ENCODE data around the gene KRT15. TPM values are rescaled to one million over a fixed set of nuclear protein-coding genes. Genes with fewer than 3 reads are reported as not detected.
A peak's percentile ranks its signal among the peaks of the same experiment; 100 is the strongest.

KRT15 gene
- polyA plus RNA-seq, 6 donors from 2014 or later = not detected

- no peak for DNase-seq
- Mint-ChIP-seq H3K4me1 (peaks cover 13 to 23% (median 20%) of the 10 kb centered on the region in 3 donors), H3K27ac (no peak overlapping the region), H3K4me3 (no peak overlapping the region), H3K36me3 (peaks cover 0 to under 1% of the 10 kb centered on the region in 2 donors), H3K27me3 (peaks cover 44 to 94% (median 82%) of the 10 kb centered on the region in 3 donors), H3K9me3 (peaks cover 0 to 4% (median 0%) of the 10 kb centered on the region in 7 donors)
- no peak for ATAC-seq (ENCODE audit: low read depth in 2 of 2)
These were observed 11.7 kb upstream of the KRT15 start for GRCh38 chr17:41530062-41531048.

- H3K9me3 Mint-ChIP-seq = peaks cover 0 to 4% (median 0%) of the 10 kb centered on the region in 7 donors
- peaks cover 13 to 23% (median 20%) of the 10 kb centered on the region in 3 donors for H3K4me1 Mint-ChIP-seq
- no peak overlapping the region for H3K27ac Mint-ChIP-seq
- peaks cover 46 to 92% (median 74%) of the 10 kb centered on the region in 3 donors for H3K27me3 Mint-ChIP-seq
- no peaks in the 10 kb centered on the region for H3K36me3 Mint-ChIP-seq
- peak overlapping the region in 4 of 8 donors; percentile 25 to 83 (median 53) for H3K4me3 Mint-ChIP-seq
- no peak for ATAC-seq (ENCODE audit: low read depth in 2 of 2)
- no peak for DNase-seq
These were observed 10.8 kb upstream of the KRT15 start for GRCh38 chr17:41529491-41529915.

DNA sequence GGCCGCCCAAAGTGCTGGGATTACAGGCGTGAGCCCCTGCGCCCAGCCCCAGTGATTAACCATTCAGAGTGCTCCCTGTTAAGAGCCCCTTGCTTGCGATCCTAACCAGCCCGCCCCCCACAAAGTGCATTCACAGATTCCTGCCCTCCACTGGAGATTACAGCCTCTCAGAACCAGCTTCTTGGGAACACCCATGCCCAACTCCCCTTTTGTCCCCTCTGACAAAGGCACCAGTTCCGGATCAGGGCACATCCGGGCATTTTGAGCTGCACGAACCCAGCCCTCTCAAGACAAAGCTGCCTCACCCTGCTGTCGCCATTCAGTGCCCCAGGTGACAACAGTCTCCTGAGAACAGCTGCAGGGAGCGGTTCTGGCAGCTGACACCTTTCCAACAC lies 10.3 kb upstream of the KRT15 start:
- H3K27me3 Mint-ChIP-seq = peaks cover 42 to 93% (median 73%) of the 10 kb centered on the region in 3 donors
- H3K27ac Mint-ChIP-seq = no peak overlapping the region
- H3K4me1 Mint-ChIP-seq = peaks cover 13 to 23% (median 20%) of the 10 kb centered on the region in 3 donors
- peaks cover 0 to 4% (median 0%) of the 10 kb centered on the region in 7 donors for H3K9me3 Mint-ChIP-seq
- peak overlapping the region in 6 of 8 donors; percentile 38 to 86 (median 74) for H3K4me3 Mint-ChIP-seq
- DNase-seq = no peak
- no peak for ATAC-seq (ENCODE audit: low read depth in 2 of 2)
- H3K36me3 Mint-ChIP-seq = no peaks in the 10 kb centered on the region

DNA sequence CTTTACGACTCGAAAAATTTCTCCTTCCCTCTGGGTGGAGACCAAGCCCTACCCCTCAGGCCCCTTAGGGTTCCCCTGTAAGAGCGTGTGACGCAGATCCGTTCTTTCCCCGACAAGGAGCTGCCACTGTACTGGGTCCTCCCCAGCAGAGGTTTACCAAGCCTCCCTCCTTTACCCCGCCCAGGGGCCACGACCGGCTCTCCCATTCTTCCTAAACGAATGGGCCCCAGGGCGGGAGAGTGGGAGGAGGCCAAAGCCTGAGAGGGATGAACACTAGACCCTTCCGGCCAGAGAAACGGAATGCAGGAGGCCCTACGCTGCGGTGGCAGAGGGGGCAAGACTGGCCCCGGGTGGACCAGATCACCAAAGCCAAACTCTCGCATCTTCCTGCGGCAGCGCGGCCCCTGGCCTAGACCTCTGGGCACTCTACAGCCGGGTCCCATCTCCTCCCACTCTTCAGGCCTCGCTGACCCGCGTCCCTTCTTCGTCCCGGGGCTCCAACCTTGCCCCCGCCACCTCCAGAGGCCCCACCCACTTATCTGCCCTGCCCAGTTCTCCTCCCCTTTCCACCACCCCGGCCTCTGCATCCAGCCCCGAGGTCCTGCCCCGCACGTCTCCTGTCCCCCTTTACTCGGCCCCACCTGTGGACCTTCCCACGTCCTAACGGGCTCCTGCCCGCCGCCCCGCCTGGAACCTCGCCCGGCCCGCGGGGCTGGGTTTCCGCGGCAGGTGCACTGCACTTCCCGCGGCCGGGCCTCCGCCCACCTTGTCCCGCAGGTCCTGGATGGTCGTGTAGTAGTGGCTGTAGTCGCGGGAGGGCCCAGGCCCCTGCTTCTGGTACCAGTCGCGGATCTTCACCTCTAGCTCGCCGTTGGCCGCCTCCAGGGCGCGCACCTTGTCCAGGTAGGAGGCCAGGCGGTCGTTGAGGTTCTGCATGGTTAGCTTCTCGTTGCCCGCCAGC lies 8.7 kb upstream of the KRT15 start:
- ATAC-seq (ENCODE audit: low read depth in 2 of 2) (peak; percentile 28 to 49), DNase-seq (no peak)
- Mint-ChIP-seq H3K27me3 (peaks cover 46 to 87% (median 59%) of the 10 kb centered on the region in 3 donors), H3K36me3 (no peaks in the 10 kb centered on the region), H3K4me1 (peaks cover 13 to 23% (median 20%) of the 10 kb centered on the region in 3 donors), H3K27ac (no peak overlapping the region), H3K9me3 (peaks cover 0 to 4% (median 0%) of the 10 kb centered on the region in 7 donors), H3K4me3 (peak overlapping the region; percentile 15 to 85 (median 58))

GRCh38 chr17:41524261-41524660 lies 5.6 kb upstream of the KRT15 start:
- Mint-ChIP-seq H3K4me3 (no peak overlapping the region), H3K36me3 (no peaks in the 10 kb centered on the region), H3K4me1 (peaks cover 11 to 22% (median 16%) of the 10 kb centered on the region in 3 donors), H3K27me3 (peaks cover 26 to 78% (median 40%) of the 10 kb centered on the region in 3 donors), H3K9me3 (peaks cover 0 to 4% (median 0%) of the 10 kb centered on the region in 7 donors), H3K27ac (no peak overlapping the region)
- no peak for DNase-seq
- no peak for ATAC-seq (ENCODE audit: low read depth in 2 of 2)

DNA sequence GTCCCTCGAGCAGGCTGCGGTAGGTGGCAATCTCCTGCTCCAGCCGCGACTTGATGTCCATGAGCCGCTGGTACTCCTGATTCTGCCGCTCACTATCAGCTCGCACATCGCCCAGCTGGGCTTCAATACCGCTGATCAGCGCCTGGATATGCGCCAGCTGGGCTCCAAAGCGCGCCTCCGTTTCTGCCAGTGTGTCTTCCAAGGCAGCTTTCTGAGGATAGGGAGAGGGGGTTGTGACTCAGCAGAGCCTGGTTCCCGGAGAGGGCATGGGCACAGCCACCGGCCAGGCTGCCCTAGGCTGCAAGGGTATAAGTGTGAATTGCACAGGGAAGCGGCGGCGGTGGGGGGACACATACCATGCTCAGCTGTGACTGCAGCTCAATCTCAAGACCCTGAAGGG lies 5.1 kb upstream of the KRT15 start:
- Mint-ChIP-seq H3K36me3 (no peaks in the 10 kb centered on the region), H3K27ac (peak overlapping the region in 1 of 6 donors; percentile 81), H3K9me3 (peaks cover 0 to 4% (median 0%) of the 10 kb centered on the region in 7 donors), H3K4me1 (peaks cover 8 to 18% (median 11%) of the 10 kb centered on the region in 3 donors), H3K27me3 (peaks cover 22 to 78% (median 40%) of the 10 kb centered on the region in 3 donors), H3K4me3 (peak overlapping the region in 1 of 8 donors; percentile 22)
- DNase-seq (no peak), ATAC-seq (ENCODE audit: low read depth in 2 of 2) (no peak)

DNA sequence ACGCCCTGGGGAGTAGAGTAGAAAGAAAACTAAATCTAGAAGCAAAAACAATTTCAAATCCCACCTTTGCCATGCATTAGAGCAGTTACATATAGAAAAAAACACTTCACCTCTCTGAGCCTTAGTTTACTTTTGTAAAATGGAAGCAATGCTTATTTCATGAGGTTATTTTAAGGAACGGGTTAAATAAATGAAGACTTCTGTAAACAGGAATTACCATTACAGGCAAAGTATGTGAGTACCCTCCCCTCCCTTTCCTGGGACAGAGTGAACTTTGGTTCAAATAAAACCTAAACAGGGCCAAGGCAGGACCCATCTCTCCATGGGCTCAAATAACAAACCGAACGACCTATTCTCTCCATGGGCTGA lies 4.5 kb upstream of the KRT15 start:
- H3K4me1 Mint-ChIP-seq = peaks cover 4 to 12% (median 7%) of the 10 kb centered on the region in 3 donors
- DNase-seq (no peak), ATAC-seq (ENCODE audit: low read depth in 2 of 2) (no peak)
- peaks cover 0 to 4% (median 0%) of the 10 kb centered on the region in 7 donors for H3K9me3 Mint-ChIP-seq
- no peak overlapping the region for H3K27ac Mint-ChIP-seq
- H3K27me3 Mint-ChIP-seq = peaks cover 22 to 78% (median 39%) of the 10 kb centered on the region in 3 donors
- H3K36me3 Mint-ChIP-seq = no peaks in the 10 kb centered on the region
- H3K4me3 Mint-ChIP-seq = no peak overlapping the region

- Mint-ChIP-seq H3K9me3 (peaks cover 0 to 4% (median 0%) of the 10 kb centered on the region in 7 donors), H3K27me3 (peaks cover 22 to 73% (median 35%) of the 10 kb centered on the region in 3 donors), H3K4me3 (no peak overlapping the region), H3K4me1 (peaks cover 4 to 7% (median 7%) of the 10 kb centered on the region in 3 donors), H3K36me3 (no peaks in the 10 kb centered on the region), H3K27ac (no peak overlapping the region)
- DNase-seq (no peak), ATAC-seq (ENCODE audit: low read depth in 2 of 2) (no peak)
These were observed 3.9 kb upstream of the KRT15 start for GRCh38 chr17:41522301-41523224.

DNA sequence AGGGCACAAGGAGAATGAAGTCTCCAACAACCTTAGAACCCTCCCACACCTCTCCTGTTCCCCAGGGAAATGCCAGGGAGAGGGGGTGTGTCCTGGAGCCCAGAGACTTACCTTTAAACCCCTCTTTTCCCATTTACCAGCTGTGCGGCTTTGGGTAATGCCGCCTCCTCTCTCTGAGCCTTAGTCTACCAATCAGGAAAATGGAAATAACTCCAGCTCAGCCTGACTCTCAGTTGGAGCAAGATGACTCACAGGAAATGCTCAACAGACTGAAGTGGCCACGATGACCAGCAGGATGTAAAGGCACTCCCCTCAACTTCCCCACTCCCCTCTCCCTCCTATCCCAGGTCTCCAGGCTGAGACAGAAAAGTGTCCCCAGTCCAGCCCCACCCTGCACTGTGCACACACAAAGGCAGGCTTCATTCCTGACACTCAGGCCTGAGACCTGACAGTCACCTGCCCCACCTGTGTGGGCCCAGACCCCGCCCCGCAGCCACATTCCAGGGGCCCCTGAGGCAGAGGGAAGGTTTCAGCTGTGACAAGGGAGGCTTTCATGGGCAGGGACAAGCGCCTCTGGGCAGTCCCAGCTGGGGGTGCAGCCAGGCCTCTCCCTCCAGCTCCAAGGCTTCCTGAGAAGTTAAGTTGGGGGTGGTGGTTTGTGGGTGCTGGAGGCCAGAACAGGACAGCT lies 3.0 kb upstream of the KRT15 start:
- H3K27ac Mint-ChIP-seq = no peak overlapping the region
- ATAC-seq (ENCODE audit: low read depth in 2 of 2) = no peak
- no peak for DNase-seq
- H3K27me3 Mint-ChIP-seq = peaks cover 22 to 72% (median 34%) of the 10 kb centered on the region in 3 donors
- H3K9me3 Mint-ChIP-seq = peaks cover 0 to under 1% (median 0%) of the 10 kb centered on the region in 7 donors
- H3K4me1 Mint-ChIP-seq = no peaks in the 10 kb centered on the region
- no peaks in the 10 kb centered on the region for H3K36me3 Mint-ChIP-seq
- H3K4me3 Mint-ChIP-seq = no peak overlapping the region

DNA sequence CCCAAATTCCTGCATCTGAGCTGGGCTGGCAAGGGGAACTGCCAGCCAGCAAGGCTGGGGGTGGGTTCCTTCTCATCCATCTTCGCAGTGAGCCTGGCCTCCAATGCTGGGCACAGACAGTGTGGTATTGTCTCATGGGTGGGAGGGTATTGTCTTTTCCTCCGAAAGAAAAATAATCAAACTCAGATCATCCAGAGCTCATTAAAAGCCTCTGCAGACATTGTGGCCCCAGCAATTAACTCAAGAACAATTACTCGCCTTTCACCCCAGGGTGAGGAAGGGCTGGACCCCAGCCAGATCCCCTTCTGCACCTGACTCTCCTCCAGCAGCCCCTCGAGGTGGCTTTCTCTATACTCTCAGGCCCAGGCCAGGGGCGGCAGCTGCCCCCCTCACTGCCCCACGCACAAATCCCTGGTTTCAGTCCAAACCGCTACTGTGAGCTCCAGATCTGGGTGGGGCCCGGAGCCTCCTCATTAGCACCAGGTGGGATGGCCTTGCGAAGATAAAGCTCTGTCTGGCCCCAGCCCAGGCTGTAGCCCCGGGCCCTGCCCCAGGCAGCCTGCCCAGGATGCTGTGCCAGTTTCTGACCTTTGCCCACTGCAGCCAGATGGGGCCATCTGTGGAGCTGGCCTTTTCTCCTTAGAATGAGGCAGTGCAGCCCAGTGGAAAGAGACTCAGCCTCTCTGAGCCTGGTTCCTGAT lies 2.3 kb upstream of the KRT15 start:
- Mint-ChIP-seq H3K9me3 (no peaks in the 10 kb centered on the region), H3K4me1 (no peaks in the 10 kb centered on the region), H3K36me3 (no peaks in the 10 kb centered on the region)

DNA sequence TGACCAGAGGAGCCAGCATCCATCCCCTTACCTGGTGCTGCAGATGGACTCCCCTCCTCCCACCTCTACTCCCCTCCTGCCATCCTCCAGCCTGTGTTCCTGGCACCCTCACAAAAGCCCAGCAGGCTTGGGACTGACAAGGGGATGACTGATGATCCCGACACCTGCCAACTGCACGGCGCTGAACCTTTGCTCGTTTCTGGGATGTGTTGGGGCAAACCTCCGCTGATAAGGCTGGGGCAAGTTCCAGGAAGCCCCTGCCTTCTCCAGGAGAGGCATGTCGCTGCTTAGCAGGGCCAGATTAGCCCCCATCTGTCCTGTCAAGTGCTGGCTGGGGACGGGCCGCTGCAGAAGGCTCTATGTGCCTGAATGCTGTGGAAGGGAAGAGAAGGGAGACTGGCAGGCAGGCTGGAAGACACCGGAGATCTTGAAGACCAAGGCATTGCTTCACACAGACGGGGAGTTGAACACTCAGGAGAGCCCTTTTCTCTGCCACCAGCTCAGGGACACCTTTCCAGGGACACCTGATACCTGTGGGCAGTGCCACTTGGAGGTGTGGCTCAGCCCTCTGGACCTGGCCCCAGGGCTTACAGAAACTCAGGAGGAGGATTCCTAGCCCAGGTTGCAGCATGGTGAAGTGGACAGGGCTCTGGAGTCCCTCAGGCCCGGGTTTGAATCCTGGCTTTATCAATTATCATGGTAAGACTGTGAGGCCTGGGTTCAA lies 973 bp upstream of the KRT15 start:
- Mint-ChIP-seq H3K4me1 (no peaks in the 10 kb centered on the region), H3K9me3 (no peaks in the 10 kb centered on the region), H3K36me3 (no peaks in the 10 kb centered on the region), H3K27ac (no peak overlapping the region), H3K4me3 (no peak overlapping the region), H3K27me3 (peaks cover 17 to 66% (median 33%) of the 10 kb centered on the region in 3 donors)
- no peak for ATAC-seq (ENCODE audit: low read depth in 2 of 2)
- no peak for DNase-seq

More for the DNA sequence above, 2.3 kb upstream of the KRT15 start:
- Mint-ChIP-seq H3K27ac (no peak overlapping the region), H3K4me3 (no peak overlapping the region), H3K27me3 (peaks cover 19 to 70% (median 38%) of the 10 kb centered on the region in 3 donors)
- DNase-seq (no peak), ATAC-seq (ENCODE audit: low read depth in 2 of 2) (no peak)

Data from naive B cell (primary cell).